Measurements from ENCODE around the gene PTPRN2. TPM values are rescaled to one million over a fixed set of nuclear protein-coding genes. Genes with fewer than 3 reads are reported as not detected.

Gene PTPRN2
- total and polyA plus RNA-seq, 2 of the 8 experiments (the other 6 are each of a cell fraction or from before 2014, with no cell fraction given) = 2.6 to 4.5 TPM

DNA sequence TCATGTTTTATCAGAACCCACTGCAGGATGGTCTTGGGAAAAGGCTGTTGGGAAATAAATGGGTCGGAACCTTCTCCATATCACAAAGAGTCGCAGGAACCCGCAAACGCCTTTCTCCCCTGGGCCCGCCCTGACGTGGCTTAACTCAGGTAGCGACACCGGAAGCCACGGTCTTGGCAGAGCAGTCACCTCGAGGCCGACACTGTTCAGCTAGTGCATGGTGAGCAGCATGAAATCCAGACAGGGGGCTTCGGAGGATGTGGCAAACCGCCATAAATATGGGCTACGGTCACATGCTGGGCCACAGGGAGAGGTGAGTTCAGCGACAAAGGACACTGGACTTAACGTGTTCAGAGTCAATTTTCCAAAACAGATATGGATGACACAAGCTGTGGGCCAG lies 421.9 kb downstream of the PTPRN2 start:
- no peak overlapping the region for H2AFZ ChIP-seq (ENCODE audit: low read length)
- no peaks in the 10 kb centered on the region for H3K79me1 ChIP-seq (ENCODE audit: low read depth, low read length)
- H2AK5ac ChIP-seq (ENCODE audit: low read depth, low read length) = no peak overlapping the region
- no peaks in the 10 kb centered on the region for H3K4me1 ChIP-seq (replicated peaks in 1 of 4; ENCODE audit: control insufficient read depth in 3 of 4, insufficient read depth in 4 of 4, low read length in 3 of 4)
- no peak for FAIRE-seq
- H3K9me3 ChIP-seq (ENCODE audit: insufficient read depth in 2 of 2, low read depth in 1 of 2, low read length in 1 of 2) = peaks cover 10 to 42% of the 10 kb centered on the region in 2 experiments; a peak in 3 of 4 replicates
- H2BK120ac ChIP-seq (replicated peaks; ENCODE audit: low read depth, low read length) = no peak overlapping the region
- H3K27ac ChIP-seq (ENCODE audit: low read depth, low read length) = no peak overlapping the region
- TF ChIP-seq EZH2 (IDR thresholded peaks at IDR 0.05; ENCODE audit: low read depth, low read length, severe bottlenecking) (no peak), ASH2L (IDR thresholded peaks at IDR 0.05; ENCODE audit: low read length) (no peak), TBP (IDR thresholded peaks at IDR 0.05; ENCODE audit: low read depth, low read length) (no peak), POLR2A (IDR thresholded peaks at IDR 0.05; ENCODE audit: control extremely low read depth in 1 of 2, low read depth in 2 of 2, low read length in 2 of 2) (no peak), CHD1 (IDR thresholded peaks at IDR 0.05; ENCODE audit: low read depth, low read length) (no peak)
- 88% methylated on average over 16 of the region's 16 CpGs; no CpG with 5 or more reads in 1 of the 2 experiments for WGBS, 2 experiments (ENCODE audit: extremely low coverage in 1 of 2, insufficient coverage in 1 of 2, insufficient read length in 1 of 2, insufficient replicate concordance in 2 of 2, low coverage in 1 of 2, low lambda C conversion rate in 2 of 2, missing lambda C conversion rate in 1 of 2)
- H2BK5ac ChIP-seq (ENCODE audit: low read depth, low read length) = no peak overlapping the region
- H3K56ac ChIP-seq (replicated peaks; ENCODE audit: insufficient read length, low read depth, low read length) = no peak overlapping the region
- POLR2A ChIA-PET (ENCODE audit: partially characterized antibody) = no interaction called here
- H3K36me3 ChIP-seq (ENCODE audit: control insufficient read depth in 2 of 4, insufficient read depth in 4 of 4, low read length in 3 of 4) = 0 out of 8 replicates have a peak, but pooled peaks cover 0 to 3% (median 0%) of the 10 kb centered on the region in 4 experiments
- CTCF ChIA-PET (ENCODE audit: partially characterized antibody) = no interaction called here
- no peaks in the 10 kb centered on the region for H3K23me2 ChIP-seq (ENCODE audit: low read depth, low read length)
- H3K14ac ChIP-seq (ENCODE audit: insufficient read length) = no peak overlapping the region
- no peak overlapping the region for H3K4me3 ChIP-seq (ENCODE audit: extremely low read depth in 1 of 4, insufficient read depth in 2 of 4, low read depth in 3 of 4, low read length in 4 of 4)
- no peak overlapping the region for H3K4me2 ChIP-seq (ENCODE audit: insufficient read depth in 1 of 2, low read depth in 2 of 2, low read length in 2 of 2)
- no peak overlapping the region for H3K18ac ChIP-seq (ENCODE audit: extremely low read depth, low read length)
- H4K20me1 ChIP-seq (replicated peaks in 1 of 2; ENCODE audit: control insufficient read depth in 1 of 2, insufficient read depth in 2 of 2, low read length in 2 of 2) = no peaks in the 10 kb centered on the region
- H3K23ac ChIP-seq (ENCODE audit: insufficient read length) = no peak overlapping the region
- H3K9ac ChIP-seq (replicated peaks in 1 of 4; ENCODE audit: extremely low read depth in 1 of 4, low read depth in 3 of 4, low read length in 3 of 4) = no peak overlapping the region
- H2BK20ac ChIP-seq (ENCODE audit: low read length) = no peak overlapping the region
- no peak overlapping the region for H3K4ac ChIP-seq (replicated peaks; ENCODE audit: insufficient read length, low read depth, low read length)
- no peaks in the 10 kb centered on the region for H3K27me3 ChIP-seq (replicated peaks in 1 of 4; ENCODE audit: control insufficient read depth in 3 of 4, extremely low read depth in 1 of 4, insufficient read depth in 3 of 4, low read length in 3 of 4)
- no peak for DNase-seq (ENCODE audit: low read depth in 1 of 2, low spot score in 2 of 2)
- H2BK12ac ChIP-seq (ENCODE audit: low read depth, low read length) = no peak overlapping the region
- H3K79me2 ChIP-seq (ENCODE audit: control insufficient read depth in 1 of 2, insufficient read depth in 2 of 2, low read length in 2 of 2) = no peaks in the 10 kb centered on the region
- no peak overlapping the region for H4K5ac ChIP-seq (ENCODE audit: insufficient read length, low read depth, low read length)
- H4K91ac ChIP-seq (replicated peaks; ENCODE audit: insufficient read length, low read length) = no peak overlapping the region
- no peak overlapping the region for H4K8ac ChIP-seq (ENCODE audit: extremely low read depth, insufficient read depth, low read length)
- H2BK15ac ChIP-seq (ENCODE audit: low read length) = no peak overlapping the region

Data from H1 (cell line).